ENCODE measurements around the gene COPZ2. TPM values are rescaled to one million over a fixed set of nuclear protein-coding genes. Genes with fewer than 3 reads are reported as not detected.
A peak's percentile ranks its signal among the peaks of the same experiment; 100 is the strongest.
"Not testable (repeated sequence)": the region's sequence is repeated elsewhere in the genome, so short reads cannot be mapped to it uniquely, and the experiment has no call there.

COPZ2 gene, protein sequence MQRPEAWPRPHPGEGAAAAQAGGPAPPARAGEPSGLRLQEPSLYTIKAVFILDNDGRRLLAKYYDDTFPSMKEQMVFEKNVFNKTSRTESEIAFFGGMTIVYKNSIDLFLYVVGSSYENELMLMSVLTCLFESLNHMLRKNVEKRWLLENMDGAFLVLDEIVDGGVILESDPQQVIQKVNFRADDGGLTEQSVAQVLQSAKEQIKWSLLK
- 10 to 100 TPM in 1 of 4 donors, 1 to 10 TPM in 2, under 1 TPM in 1; 0.91 to 14.5 (median 5.7) TPM for total RNA-seq

DNA sequence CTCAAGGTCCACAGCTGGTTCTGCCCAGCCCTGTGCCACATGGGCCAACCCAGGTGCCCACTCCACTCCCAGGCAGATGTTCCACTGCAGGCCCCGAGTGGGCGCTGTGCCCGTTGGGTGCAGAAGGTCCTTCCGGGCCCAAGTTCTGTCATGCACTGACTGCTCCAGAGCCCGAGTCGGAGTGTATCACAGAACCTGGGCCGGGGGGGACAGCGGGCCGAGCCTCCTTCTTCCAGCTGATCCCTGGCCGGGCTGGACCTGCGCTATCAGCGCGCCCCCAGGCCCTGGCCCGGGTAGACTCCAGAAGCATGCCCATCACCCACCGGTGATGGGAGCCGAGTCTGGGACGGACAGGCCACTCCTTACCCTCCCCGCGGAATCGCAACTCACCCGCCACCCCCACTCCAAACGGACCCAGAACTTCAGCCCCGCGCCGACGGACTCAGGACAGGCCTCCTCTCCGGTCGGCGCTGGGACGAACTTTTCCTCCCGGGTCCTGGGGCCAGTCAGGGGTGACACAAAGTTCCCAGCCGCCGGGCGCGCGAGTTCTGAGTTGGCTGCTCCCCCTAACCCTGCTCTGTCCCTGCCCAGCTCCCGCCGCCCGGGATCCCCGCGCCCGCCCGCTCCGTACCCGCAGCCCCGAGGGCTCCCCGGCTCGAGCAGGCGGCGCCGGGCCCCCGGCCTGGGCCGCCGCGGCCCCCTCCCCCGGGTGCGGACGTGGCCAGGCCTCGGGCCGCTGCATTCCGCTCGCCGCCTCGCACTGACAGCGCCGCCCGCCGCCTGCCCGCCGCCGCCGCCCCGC, at the start of gene COPZ2:
COPZ2 (minus strand) TSS at position 762 of the 802 bp plus-strand sequence; CDS start at position 742, 20 bp downstream.
- Histone ChIP-seq H3K4me3 (peak within 1 kb of the TSS; percentile 50 to 69 (median 66)), H3K9me3 (no peaks in the 10 kb centered on the region), H3K4me1 (peaks cover 6 to 18% (median 9%) of the 10 kb centered on the region in 3 donors), H3K36me3 (no peaks in the 10 kb centered on the region), H3K27me3 (no peaks in the 10 kb centered on the region), H3K27ac (peak within 1 kb of the TSS; percentile 59 to 79 (median 77))
- WGBS, 2 donors = 7% methylated on average over 3 of the region's 73 CpGs; no CpG with 5 or more reads in 1 of the 2 donors
- no peak for DNase-seq
- TF ChIP-seq, protein P1, sequence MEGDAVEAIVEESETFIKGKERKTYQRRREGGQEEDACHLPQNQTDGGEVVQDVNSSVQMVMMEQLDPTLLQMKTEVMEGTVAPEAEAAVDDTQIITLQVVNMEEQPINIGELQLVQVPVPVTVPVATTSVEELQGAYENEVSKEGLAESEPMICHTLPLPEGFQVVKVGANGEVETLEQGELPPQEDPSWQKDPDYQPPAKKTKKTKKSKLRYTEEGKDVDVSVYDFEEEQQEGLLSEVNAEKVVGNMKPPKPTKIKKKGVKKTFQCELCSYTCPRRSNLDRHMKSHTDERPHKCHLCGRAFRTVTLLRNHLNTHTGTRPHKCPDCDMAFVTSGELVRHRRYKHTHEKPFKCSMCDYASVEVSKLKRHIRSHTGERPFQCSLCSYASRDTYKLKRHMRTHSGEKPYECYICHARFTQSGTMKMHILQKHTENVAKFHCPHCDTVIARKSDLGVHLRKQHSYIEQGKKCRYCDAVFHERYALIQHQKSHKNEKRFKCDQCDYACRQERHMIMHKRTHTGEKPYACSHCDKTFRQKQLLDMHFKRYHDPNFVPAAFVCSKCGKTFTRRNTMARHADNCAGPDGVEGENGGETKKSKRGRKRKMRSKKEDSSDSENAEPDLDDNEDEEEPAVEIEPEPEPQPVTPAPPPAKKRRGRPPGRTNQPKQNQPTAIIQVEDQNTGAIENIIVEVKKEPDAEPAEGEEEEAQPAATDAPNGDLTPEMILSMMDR (IDR thresholded peaks at IDR 0.05) = peak; percentile 10 to 72 (median 46)
- peak in 1 of 4 donors; percentile 15 for TF ChIP-seq POLR2A (IDR thresholded peaks at IDR 0.05)
- intact Hi-C loops (cut with DNase I) = no loop called here

DNA sequence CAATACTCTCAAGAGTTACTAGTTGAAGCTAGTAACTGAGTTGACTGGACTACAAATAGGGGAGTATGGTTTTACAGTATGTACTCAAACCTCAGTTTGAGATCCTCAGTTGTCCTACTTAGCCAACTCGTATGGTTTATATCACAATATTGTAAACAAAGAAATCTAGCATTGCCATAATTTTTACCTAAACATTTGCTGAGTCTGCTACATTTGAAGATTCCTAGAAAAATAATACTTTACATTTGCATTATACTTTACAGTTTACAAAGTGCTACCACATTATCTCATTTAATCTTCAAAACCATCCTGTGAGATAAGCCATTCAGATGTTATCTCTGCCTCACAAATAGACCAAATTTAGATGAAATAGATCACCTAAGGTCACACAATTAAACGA, 47.3 kb upstream of the COPZ2 start:
- no peaks in the 10 kb centered on the region for H3K9me3 ChIP-seq
- DNase-seq = no peak
- no peak overlapping the region for H3K4me3 ChIP-seq
- H3K36me3 ChIP-seq = no peaks in the 10 kb centered on the region
- H3K4me1 ChIP-seq = peaks cover 10 to 35% (median 15%) of the 10 kb centered on the region in 3 donors
- peak overlapping the region in 2 of 4 donors; percentile 62 to 76 for H3K27ac ChIP-seq
- intact Hi-C loops (cut with DNase I) = no loop called here
- no peak for TF ChIP-seq POLR2A (IDR thresholded peaks at IDR 0.05)
- TF ChIP-seq, protein P1 (IDR thresholded peaks at IDR 0.05) = no peak
- H3K27me3 ChIP-seq = no peaks in the 10 kb centered on the region
- 50 to 59% methylated on average over 2 of the region's 2 CpGs for WGBS, 2 donors

DNA sequence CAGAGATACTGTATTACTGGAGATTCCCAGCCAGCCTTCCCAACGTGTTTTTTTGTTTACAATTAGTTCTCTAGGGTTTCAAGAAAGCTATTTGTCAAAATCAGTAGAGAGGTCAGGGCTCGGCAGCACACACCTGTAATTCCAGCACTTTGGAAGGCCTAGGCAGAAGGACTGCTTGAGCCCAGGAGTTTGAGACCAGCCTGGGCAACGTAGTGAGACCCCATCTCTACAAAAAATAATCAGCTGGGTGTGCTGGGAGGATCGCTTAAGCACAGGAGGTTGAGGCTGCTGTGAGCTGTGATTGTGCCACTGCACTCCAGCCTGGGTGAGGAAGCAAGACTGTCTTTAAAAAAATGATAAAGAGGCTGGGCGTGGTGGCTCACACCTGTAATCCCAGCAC, 44.3 kb upstream of the COPZ2 start:
- Histone ChIP-seq H3K27ac (no peak overlapping the region), H3K4me3 (no peak overlapping the region), H3K27me3 (no peaks in the 10 kb centered on the region), H3K4me1 (peaks cover 10 to 27% (median 15%) of the 10 kb centered on the region in 3 donors), H3K9me3 (no peaks in the 10 kb centered on the region), H3K36me3 (peaks cover 0 to 2% (median under 1%) of the 10 kb centered on the region in 3 donors)
- no peak for TF ChIP-seq POLR2A (IDR thresholded peaks at IDR 0.05)
- TF ChIP-seq, protein P1 (IDR thresholded peaks at IDR 0.05) = no peak
- DNase-seq = no peak
- 73 to 74% methylated on average over 3 to 5 of the region's 5 CpGs for WGBS, 2 donors
- intact Hi-C loops (cut with DNase I) = no loop called here

DNA sequence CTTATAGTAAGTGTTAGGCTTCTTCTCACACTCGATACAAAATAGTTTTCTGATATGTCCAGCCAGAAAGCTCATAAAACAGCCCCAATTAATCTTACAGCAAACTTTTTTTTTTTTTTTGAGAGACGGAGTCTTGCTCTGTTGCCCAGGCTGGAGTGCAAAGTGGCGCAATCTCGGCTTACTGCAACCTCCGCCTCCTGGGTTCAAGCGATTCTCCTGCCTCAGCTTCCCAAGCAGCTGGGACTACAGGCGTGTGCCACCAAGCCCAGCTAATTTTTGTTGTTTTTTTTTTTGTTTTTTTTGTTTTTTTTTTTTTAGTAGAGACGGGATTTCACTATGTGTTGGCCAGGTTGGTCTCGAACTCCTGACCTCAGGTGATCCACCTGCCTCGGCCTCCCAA, 39.6 kb upstream of the COPZ2 start:
- not testable (repeated sequence) for H3K4me3 ChIP-seq, DNase-seq, H3K27ac ChIP-seq, H3K27me3 ChIP-seq, H3K9me3 ChIP-seq
- WGBS, 2 donors = 85 to 88% methylated on average over 8 to 10 of the region's 10 CpGs
- intact Hi-C loops (cut with DNase I) = loop anchor here (5.0 kb wide), 1 partner anchor 55 kb away; no protein-coding TSS in a partner anchor
- Histone ChIP-seq H3K4me1 (peaks cover 0 to 16% (median 0%) of the 10 kb centered on the region in 3 donors), H3K36me3 (peaks cover 4 to 46% (median 15%) of the 10 kb centered on the region in 3 donors)

DNA sequence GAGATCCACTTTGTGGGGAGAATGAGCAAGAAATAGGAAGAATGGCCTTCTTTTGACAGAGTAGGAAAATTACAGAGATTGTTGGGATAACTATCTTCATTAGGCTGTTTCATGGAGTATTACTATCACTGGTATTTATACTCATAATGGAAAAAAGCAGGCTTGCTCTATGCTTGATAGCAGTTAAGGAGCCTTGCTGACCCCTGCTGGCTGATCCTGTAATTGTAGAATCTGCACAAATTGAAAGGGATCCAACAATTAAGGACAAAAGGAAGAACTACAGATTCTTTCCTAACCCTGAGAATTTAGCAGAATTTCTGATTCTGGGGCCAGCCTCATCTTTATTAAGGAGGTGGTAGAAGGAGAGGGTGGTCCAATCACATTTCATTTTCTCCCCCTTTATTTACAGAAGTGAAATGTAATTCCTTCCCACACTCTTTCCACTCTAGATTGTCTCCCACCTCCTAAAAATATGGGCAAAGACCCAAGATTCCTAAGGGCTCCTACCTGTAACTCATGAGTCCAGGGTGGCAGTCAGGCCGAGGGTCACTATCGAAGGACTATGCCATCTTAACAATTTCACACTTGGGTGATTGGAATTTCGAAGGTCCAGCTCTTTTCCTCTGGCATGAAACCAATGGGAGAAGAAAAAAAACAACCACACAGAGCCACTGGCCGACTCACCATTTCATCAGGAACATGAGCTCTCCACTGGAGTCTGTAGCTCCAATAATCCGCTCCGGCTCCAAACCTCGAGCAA, 36.9 kb upstream of the COPZ2 start:
- no peaks in the 10 kb centered on the region for H3K9me3 ChIP-seq
- intact Hi-C loops (cut with DNase I) = loop anchor here (5.0 kb wide), 2 partner anchors 47 to 58 kb away; no protein-coding TSS in a partner anchor
- H3K4me1 ChIP-seq = peaks cover 0 to 10% (median 0%) of the 10 kb centered on the region in 3 donors
- no peak for DNase-seq
- no peaks in the 10 kb centered on the region for H3K27me3 ChIP-seq
- H3K36me3 ChIP-seq = peaks cover 4 to 73% (median 22%) of the 10 kb centered on the region in 3 donors
- no peak for TF ChIP-seq POLR2A (IDR thresholded peaks at IDR 0.05)
- TF ChIP-seq, protein P1 (IDR thresholded peaks at IDR 0.05) = peak; percentile 56 to 91 (median 86)
- H3K4me3 ChIP-seq = no peak overlapping the region
- peak overlapping the region in 2 of 4 donors; percentile 15 to 36 for H3K27ac ChIP-seq
- WGBS, 2 donors = 70 to 74% methylated on average over 7 of the region's 7 CpGs

DNA sequence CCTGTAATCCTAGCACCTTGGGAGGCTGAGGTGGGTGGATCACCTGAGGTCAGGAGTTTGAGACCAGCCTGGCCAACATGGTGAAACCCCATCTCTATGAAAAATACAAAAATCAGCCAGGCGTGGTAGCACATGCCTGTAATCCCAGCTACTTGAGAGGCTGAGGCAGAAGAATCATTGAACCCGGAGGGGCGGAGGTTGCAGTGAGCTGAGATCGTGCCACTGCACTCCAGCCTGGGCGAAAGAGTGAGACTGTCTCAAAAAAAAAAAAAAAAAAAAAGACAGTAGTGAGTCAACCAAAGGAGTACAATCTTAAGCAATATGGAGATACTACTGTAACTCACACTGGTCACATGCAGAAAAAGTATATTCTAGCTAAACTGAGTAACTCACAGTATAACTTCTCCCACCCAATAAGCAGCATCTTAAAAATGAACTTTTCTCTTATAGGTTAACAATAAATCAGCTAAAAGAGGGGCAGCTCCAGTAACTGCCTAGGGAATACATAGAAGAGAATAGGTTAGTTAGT, 36.0 kb upstream of the COPZ2 start:
- DNase-seq = not testable (repeated sequence)

DNA sequence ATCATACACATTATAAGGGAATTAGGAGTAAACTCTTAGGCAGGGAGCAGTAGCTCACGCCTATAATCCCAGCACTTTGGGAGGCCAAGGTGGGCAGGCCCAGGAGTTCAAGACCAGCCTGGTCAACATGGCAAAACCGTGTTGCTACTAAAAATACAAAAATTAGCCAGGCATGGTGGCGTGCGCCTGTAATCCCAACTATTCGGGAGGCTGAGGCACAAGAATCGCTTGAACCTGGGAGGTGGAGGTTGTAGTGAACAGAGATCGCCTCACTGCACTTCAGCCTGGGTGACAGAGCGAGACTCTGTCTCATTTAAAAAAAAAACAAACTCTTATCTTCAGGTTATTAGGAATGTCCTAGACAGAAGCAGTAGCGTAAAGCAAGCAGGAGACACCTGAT, 35.2 kb upstream of the COPZ2 start:
- H3K27ac ChIP-seq, H3K4me3 ChIP-seq, H3K27me3 ChIP-seq, H3K9me3 ChIP-seq, DNase-seq: not testable (repeated sequence)
- WGBS, 2 donors = 94 to 100% methylated on average over 3 to 9 of the region's 9 CpGs
- intact Hi-C loops (cut with DNase I) = loop anchor here (5.0 kb wide), 1 partner anchor 46 kb away; no protein-coding TSS in a partner anchor
- peaks cover 4 to 89% (median 22%) of the 10 kb centered on the region in 3 donors for H3K36me3 ChIP-seq
- H3K4me1 ChIP-seq = peaks cover 0 to 14% (median 0%) of the 10 kb centered on the region in 3 donors

More for the DNA sequence above, 36.0 kb upstream of the COPZ2 start:
- not testable (repeated sequence) for H3K9me3 ChIP-seq, H3K27me3 ChIP-seq, H3K4me3 ChIP-seq
- intact Hi-C loops (cut with DNase I) = loop anchor here (5.0 kb wide), 1 partner anchor 46 kb away; no protein-coding TSS in a partner anchor
- Histone ChIP-seq H3K4me1 (peaks cover 0 to 10% (median 0%) of the 10 kb centered on the region in 3 donors), H3K27ac (peak overlapping the region in 2 of 4 donors; percentile 15 to 36), H3K36me3 (peaks cover 4 to 81% (median 22%) of the 10 kb centered on the region in 3 donors)
- 50 to 89% methylated on average over 5 of the region's 5 CpGs for WGBS, 2 donors
